NCI-H345 treated with DMSO at 0.1 percent for 48 hours (cell line): ENCODE measurements around the gene ABCE1.
A peak's percentile ranks its signal among the peaks of the same experiment; 100 is the strongest.

Experiments used
- DNase-seq: peaks from one replicate; lab custom pipeline; 2025; ENCODE audit not compliant: unreplicated experiment; lab: John Stamatoyannopoulos, UW

ABCE1 gene

DNA sequence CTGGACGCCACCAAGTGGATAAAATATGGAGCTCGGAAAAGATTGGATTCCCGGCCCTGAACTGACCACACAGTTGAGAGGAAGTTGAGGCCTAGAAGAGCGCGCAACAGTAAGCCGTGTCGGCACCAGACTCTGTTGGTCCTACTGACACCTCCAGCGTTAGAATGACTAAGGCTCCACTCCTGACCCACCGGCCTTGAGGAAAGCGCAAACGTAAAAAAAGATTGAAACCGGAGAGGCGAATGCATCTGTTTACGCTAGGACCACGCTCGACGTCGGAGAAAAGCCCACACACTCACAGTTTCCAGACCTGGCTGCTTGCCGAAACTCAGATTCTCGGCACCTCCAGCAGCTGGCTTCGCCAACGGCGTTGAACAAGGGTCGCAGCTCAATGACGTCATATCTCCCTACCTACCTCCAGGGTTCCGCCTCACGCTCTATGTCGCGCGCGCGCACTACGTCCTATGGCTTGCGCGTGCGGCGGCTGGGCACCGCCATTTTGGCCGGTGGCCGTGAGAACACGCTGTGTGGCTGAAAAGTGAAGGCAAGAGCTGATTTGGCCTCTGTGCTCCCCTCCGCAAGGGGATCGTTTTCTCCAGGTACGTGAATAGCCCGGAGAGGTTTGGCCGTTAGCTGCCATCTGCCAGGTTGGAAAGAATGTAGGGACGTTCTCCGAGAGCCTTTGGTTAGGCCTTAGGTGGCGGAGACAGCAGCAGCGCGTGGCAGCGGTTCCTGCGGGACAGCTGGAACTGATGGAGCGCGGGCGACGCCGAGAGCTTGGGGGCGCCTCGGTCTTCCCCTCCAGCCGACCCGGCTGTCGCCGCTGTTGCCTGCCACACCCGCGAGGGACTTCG, at the start of gene ABCE1, which contains the start of gene ANAPC10:
Gene ABCE1, plus strand, starts transcription at position 491 of the 854 bp plus-strand sequence. CDS start 6,102 bp downstream, outside the sequence.
Gene ANAPC10, minus strand, starts transcription at position 376 of the 854 bp plus-strand sequence. CDS start 2,097 bp downstream, outside the sequence.
- peak; percentile 80 for DNase-seq

DNA sequence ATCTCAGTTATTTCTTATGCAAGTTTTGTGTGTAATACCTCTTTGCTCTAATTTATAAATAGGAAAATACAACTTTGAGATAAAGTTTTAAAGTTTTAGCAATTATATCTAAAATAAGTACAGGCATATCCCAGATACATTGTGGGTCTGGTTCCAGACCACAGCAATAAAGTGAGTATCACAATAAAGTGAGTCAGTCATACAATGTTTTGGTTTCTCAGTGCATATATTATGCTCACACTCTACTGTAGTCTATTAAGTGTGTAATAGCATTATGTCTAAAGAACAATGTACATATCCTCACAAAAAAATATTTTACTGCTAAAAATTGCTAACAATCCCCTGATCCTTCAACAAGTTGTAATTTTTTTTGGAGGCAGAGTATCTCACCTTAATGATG, 49.3 kb upstream of the ABCE1 start:
- DNase-seq = no peak

DNA sequence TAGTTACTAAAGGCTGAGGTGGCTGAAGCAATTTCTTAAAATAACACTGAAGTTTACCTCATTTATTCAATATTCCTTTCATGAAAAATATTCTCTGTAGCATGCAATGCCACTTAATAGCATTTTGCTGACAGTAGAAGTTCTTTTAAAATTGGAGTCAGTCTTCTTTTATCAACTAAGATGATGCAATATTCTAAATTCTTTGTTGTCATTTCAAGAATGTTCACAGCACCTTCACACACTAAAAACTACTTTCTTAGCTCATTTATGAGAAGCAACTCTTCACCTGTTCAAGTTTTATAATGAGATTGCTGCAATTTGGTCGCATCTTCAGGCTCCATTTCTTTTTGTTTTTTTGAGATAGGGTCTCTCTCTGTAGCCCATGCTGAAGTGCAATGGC, 48.9 kb upstream of the ABCE1 start:
- no peak for DNase-seq

DNA sequence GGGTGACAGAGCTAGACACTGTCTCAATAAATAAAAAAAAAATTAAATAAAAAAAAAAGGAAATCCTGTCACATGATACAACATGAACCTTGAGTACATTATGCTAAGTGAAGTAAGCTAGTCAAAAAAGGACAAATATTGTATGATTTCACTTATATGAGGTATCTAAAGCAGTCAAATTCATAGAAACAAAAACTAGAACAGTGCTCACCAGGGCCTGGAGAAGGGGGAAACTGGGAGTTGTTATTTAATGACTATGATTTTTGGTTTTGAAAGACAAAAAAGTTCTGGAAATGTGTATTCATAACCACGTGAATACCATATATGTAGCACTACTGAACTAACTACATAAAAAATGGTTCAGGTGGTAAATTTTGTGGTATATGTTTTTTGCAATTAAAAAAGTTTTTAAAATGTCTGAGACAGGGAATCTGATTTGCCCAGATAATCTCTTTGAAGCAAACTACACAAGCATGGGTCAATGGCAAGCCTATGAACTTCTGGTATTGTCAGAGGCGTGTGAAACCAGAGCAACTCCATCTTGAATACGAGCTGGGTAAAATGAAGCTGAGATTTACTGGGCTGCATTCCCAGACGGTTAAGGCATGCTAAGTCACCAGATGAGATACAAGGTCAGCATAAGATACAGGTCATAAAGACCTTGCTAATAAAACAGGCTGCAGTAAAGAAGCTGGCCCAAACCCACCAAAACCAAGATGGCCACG, 42.4 kb upstream of the ABCE1 start:
- no peak for DNase-seq

DNA sequence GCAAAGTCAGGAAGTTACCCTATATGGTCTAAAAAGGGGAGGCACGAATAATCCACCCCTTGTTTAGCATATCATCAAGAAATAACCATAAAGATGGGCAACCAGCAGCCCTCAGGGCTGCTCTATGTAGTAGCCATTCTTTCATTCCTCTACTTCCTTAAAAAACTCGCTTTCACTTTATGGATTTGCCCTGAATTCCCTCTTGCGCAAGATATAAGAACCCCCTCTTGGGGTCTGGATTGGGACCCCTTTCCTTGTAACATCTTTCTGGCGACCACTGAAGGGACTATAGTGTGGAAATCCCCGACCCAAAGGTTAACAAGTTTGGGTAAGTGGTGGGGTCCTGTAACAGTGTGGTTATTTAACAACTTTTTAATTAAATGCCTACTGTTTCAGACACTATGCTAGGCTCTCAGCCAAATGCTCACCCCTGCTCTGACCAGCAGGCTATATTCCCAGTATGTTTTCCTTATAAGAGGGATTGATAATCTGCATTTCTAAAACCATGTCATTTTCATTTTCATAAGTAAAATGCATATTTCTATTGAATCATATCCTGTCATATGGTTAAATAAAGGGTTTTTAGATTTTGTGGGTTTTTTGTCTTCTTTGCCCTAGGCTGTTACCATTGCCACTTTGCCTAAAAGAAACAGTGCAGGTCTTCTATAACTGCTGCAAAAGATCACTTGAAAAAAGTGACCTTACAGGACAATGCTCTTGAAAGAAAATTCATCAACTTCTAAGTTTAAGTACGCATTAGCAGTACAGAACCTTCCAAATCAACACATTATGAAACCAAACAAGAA, 41.6 kb upstream of the ABCE1 start:
- no peak for DNase-seq

DNA sequence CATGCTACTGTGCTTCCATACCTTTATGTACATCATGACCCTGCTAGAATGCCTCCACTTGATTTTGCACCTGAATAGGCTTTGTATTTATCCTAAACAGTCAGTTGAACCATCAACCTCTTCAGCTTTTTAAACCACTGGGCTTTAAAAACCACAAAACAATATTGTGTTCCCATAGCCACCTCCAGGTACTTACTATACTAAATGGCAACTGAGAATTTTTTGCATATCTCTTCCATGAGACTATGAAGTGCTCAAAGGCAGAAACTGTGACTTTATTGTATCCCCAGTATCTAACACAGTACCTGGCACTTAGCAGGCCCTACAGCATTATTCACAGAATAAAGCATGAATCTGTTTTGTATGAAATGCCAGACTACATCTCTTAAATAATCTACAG, 39.9 kb upstream of the ABCE1 start:
- no peak for DNase-seq

DNA sequence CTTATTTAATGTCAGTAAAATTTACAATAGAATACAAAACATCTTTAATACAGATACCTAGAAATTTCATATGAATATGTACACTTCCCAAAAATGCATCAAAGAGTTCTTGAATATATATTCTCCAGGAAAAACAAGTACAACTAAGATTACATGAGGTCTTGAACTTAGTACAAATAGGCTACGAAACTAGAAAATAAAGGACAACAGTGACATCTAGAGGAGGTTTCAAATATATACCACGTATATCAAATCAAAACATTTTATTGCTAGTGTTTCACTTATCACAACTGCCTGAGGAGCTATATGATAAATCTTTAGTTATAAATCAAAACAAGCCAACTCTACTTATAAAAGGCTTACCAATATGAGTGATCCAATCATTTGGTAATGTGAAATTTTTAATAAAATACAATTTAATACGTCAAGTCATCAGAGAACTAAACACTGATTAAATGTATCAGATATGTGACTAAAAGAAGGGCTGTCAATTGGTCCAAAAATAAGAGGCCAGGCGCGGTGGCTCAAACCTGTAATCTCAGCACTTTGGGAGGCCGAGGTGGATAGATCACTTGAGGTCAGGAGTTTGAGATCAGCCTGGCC, 36.7 kb upstream of the ABCE1 start:
- peak; percentile 0 for DNase-seq

DNA sequence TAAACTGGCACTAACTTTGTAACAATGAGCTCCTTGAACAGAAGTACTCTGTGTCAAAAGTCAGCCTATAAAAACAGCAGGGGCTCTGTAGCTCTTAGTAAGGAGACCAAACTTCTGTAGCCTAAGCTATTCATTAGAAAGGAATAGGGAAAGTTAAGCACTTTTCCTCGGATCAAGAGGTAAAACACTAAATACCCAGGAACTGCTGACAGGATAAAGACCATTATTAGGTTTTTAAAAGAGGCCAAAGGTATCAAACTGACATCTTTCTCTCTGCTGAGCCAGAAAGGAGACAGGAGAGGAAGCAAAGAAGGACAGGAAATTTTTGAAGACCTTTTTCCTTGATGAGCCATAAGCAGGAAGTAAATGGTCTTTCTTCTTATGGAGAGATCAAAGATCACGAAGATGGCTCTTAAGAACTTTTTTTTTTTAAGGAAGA, 32.0 kb upstream of the ABCE1 start:
- DNase-seq = no peak

DNA sequence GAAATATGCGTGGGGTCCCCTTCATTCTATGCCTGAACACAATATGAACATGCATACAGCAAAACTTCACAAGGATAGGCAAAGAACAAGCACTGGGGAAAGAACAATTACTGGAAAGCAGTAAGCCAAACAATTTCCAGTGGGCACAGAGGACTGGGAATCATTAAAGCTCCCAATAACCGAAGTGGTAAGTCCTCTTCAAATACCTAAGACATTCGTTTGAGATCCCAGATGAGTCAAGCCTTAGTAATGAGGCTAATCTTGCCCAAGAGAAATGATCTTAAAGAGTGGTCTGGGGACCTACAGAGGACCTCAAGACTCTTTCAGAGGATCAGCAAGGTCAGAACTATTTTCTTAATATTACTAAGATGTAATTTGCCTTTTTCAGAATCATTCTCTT, 28.8 kb upstream of the ABCE1 start:
- no peak for DNase-seq

DNA sequence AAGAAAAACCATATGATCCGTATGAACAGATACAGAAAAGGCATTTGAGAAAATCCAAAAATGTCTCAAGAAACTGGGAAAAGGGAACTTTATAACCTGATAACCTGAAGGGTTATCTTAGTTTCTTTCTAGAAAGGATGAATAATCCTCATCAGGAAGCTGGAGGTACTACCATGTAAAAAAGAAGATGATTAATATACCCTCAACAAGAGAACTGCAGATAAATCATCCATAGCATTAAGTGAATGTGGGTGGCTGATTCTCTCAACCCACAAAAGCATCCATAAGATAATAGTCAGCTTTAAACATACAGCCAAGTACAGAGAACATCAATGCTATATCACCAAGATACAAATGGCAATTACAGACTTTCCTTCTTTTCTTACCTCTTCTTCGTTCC, 26.6 kb upstream of the ABCE1 start:
- no peak for DNase-seq

DNA sequence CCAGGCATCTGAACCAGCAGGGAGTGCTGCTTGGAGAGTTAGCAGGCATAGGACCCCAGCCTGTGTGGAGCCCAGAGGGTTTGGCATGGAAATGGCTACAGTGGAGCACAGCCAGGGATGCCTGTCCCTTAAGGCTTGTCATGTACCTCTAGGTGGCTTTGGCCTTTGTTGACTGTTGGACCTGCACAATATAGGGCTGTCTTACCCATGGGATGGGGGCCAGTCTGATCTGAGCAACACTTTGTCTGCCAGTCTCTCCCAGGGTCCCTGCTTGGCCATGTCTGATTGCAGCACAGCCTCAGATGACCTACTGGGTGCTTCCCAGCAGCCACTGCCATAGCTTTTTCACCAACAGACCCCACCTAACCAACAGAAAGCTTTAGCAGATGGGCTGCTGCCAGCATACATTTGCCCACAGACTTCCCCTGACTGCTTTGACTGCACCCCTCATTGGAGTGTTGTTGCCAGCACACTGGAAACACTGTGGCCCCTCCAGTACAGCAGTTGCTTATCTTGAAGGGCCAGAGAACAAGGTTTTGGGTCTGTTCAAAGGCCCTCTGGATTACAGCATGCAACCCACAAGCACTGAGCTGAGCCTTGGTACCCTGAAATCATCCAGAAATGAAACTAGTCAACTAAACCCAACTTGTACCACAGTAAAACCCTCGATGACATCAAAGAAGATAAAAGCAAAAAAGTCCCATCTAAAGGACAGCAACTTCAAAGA, 22.2 kb upstream of the ABCE1 start:
- DNase-seq = no peak

DNA sequence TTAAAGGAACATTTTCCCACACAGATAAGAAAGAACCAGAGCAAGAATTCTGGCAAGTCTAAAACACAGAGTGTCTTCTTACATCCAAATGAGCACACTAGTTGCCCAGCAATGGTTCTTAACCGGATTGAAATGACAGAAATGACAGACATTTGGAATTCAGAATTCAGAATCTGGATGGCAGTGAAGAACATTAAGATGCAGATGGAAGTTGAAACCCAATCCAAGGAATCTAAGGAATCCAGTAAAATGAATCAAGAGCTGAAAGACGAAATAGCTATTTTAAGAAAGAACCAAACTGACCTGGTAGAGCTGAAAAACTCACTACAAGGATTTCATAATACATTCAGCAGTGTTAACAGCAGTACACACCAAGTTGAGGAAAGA, 21.6 kb upstream of the ABCE1 start:
- DNase-seq = no peak

DNA sequence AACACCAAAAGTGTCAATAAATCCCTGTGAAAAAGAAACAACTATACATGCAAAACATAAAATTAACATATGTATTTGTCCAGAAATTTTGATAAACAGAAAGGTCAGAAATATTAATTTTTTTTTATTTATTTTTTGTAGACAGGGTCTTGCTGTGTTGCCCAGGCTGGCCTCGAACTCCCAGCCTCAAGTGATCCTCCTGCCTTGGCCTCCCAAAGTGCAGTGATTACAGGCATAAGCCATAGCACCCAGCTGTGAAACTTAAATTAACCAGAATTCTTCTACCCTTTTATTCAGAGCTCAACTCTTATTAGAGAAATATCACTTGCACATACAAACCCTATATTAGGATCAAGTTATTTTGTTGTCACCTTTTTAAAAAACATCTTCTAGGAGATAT, 16.4 kb upstream of the ABCE1 start:
- DNase-seq = no peak

DNA sequence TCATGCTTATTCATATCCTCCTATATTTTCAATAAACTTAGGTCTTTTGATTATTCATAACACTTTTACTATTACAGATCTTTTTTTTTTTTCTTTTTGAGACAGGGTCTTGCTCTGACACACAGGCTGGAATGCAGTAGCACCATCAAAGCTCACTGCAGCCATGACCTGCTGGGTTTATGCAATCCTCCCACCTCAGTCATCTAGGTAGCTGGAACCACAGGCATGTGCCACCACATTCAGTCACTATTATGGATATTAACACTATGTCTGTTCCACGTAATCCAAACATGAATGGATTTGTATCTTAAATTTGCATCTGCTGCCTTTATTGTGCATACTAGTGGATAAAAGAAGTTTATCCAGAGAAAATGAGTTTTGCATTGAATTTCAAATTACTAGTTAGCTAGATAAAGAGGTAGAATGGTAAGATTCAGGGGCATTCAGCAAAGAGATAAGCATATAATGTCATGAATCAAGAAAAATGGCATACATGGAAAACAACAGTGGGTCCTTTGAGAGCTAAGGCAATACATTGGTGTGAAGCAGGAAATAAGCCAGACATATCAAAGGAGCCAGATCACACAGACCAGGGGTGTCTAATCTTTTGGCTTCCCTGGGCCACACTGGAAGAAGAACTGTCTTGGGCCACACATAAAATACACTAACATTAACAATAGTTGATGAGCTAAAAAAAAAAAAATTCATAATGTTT, 14.1 kb upstream of the ABCE1 start:
- no peak for DNase-seq

DNA sequence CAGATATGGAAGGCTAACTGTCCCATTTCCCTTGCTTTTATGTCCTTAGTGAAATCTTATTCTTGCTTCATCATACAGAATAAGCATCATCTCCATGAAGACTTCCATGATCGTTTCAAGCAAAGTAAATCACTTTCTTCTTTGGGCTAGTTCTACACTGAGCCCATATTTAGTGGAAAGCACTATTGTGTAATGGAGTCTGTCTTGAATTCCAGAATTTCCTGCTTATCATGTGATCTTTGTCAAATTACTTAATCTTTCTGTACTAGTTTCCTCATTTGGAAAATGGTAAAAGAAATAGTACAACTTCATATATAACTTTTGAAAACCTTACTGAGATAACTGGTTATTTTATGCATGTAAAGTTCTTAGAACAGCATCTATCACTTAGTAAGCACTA, 7.7 kb upstream of the ABCE1 start:
- no peak for DNase-seq

DNA sequence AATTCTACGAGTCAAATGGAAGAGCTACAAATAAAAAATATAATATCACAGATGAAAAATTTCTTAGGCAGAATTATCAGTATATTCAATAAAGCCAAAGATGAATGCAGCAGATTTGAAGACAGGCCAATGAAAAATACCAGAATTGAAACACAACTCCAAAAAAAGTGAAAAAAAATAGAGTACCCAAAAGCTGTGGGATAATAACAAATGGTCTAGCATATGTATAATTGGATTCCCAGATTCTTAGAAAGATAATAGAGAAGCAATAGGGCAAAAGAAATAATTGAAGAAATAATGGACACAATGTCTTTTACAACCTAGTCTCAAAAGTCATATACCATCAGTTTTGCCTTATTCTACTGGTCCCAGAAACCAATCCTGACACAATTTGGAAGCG, 4.5 kb upstream of the ABCE1 start:
- DNase-seq = no peak

DNA sequence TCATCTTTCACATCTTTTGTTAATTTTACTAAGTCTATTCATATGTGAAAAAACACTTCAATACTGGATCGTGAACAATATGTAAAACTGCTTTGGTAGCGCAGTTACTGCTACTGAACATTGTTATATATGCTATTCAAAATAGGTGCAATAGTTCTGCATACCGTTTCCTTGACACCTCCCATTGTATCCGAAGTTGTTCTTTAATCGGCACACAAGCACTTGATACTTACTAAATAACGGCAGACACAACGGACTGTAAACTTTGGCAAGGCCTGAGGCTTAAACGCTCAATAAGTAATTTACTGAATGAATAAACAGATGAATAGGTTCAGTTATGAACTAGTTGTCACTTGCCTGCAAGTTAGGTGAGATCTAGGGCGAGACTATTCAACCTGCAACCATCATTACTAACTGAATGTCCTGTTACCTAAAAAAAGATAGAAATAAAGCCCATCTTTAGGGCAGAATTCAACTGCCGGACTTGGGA, 735 bp upstream of the ABCE1 start:
- DNase-seq = no peak

DNA sequence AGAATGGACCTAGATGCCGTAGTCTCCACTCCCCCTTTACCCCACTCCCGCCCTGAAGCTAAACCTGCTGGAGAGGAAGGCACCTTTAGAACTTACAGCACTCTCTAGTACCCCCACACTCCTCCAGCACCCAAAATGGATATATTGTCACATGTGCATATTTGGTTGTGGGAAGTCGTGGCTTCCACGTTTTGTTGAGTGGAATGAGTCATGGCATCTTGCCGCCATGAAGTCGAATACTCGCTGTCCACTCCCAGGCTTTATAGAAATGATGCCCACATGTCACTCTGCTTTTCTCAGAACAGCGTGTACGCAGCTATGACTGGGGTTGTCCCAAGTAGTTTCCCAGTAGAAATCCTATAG, 545 bp downstream of the ABCE1 start:
- DNase-seq = no peak

DNA sequence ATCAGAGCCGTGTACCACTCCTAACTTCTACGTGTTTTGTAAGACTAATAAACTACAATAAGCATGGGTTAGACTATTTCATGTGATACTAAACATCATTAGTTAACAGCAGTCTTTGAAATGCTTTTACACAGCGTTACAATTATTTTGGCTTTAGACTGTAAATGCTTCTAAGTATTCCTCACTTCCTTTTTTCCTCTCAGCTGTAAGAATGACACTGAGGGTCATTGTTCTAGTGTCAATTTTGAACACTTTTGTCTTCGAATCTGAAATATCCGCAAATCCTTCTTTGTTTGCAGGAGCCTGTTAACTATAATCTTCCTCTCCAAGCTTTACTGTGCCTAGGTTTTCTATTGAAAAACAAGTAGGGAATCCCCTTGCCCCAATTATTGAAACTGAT, 1.5 kb downstream of the ABCE1 start:
- no peak for DNase-seq

DNA sequence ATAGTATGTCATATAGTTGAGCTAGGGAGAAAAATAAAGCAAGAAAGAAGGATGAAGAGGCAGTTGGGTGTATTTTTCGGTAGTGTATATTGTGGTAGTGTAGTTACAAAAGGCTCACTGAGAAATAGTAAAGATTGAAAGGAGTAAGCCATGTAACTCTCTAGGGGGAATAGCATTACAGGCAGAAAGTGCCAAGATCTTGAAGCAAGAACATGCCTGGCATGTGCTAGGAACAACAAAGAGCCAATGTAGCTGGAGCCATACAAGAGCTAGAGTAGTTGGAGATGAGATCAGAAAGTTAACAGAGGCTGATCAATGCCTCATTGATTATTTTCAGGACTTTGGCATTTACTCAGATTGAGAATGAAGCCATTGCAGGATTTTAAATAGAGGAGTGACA, 3.0 kb downstream of the ABCE1 start:
- no peak for DNase-seq
